AG09319 (cell line): ENCODE data around the gene CHCT1.
"Not testable (repeated sequence)": the region's sequence is repeated elsewhere in the genome, so short reads cannot be mapped to it uniquely, and the experiment has no call there.

Experiments
- DNase-seq: peaks from one replicate; pipeline ENCODE4 v3.0.0-alpha.2; 2010; ENCODE audit warnings: low read depth; ENCODE audit errors: extremely low read depth
- TF ChIP-seq, protein P1 (sequence below): IDR thresholded peaks from 2 replicates; pipeline ENCODE4 v1.5.1; 2011; ENCODE audit warnings: low read depth, mild to moderate bottlenecking, inconsistent platforms, low read length, moderate library complexity

The CHCT1 gene

DNA sequence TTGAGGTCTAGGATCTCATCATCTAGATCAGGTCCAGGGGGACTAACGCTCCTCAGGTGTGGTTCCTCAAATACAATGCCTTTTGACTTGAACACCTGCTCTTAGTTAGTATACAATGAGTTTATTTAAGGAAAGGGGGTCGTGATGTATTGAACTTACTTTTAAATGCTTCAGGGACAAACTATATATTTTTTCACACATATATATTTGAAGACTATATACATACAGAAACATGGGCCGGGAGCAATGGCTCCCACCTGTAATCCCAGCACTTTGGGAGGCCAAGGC, 18.8 kb upstream of the CHCT1 start:
- no peak for DNase-seq
- TF ChIP-seq, protein P1, sequence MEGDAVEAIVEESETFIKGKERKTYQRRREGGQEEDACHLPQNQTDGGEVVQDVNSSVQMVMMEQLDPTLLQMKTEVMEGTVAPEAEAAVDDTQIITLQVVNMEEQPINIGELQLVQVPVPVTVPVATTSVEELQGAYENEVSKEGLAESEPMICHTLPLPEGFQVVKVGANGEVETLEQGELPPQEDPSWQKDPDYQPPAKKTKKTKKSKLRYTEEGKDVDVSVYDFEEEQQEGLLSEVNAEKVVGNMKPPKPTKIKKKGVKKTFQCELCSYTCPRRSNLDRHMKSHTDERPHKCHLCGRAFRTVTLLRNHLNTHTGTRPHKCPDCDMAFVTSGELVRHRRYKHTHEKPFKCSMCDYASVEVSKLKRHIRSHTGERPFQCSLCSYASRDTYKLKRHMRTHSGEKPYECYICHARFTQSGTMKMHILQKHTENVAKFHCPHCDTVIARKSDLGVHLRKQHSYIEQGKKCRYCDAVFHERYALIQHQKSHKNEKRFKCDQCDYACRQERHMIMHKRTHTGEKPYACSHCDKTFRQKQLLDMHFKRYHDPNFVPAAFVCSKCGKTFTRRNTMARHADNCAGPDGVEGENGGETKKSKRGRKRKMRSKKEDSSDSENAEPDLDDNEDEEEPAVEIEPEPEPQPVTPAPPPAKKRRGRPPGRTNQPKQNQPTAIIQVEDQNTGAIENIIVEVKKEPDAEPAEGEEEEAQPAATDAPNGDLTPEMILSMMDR, result no peak

DNA sequence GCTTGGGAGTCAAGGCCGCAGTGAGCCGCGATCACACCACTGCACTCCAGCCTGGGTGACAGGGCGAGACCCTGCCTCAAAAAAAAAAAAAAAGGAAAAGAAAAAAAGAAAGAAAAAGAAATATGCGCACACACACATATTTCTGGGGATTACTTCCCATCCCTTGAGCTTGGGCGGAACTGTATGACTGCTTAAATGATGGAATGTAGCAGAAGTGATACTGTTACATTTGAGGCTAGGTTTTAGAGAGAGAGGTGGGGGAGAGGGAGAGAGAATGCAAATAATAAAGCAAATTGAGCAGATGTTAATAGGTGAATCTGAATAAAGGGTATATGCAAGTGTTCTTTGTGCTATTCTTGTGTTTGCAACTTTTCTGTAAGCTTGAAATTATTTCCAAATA, 18.3 kb upstream of the CHCT1 start:
- DNase-seq, result no peak
- TF ChIP-seq, protein P1, result no peak

DNA sequence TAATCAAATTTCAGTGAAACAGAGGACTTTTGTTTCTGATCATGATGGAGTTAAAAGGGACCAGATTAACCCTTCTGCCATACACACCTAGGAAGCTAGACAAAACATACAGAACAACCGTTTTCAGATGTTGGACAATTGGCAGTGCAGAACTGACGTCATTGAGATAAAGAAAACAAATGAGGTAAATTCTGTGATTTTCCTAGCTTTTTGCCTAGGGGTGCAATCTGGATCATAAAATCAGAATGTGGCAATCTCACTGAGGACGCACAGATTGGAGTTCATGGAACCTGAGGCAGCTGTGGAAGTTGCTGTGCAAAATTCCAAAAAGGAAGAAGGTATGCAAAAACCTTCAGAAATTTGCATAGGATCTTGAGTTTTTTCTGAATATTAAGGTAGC, 15.4 kb upstream of the CHCT1 start:
- no peak for DNase-seq
- TF ChIP-seq, protein P1, result no peak

DNA sequence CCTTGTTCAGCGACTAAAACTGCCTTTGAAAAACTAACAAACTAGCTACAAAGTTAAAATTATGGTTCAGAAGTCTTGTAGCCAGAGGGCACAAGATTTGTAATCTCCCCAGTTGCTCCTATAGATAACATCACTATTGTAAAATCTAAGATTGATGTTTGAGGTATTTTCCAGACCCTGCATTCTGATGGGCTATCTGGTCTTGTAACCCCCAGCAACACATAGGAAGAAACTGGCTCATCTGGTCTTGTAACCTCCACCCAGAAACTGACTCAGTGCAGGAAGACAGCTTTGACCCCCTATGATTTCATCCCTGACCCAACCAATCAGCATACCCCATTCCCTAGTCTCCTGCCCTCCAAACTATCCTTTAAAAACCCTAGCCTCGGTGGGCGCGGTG, 12.3 kb upstream of the CHCT1 start:
- TF ChIP-seq, protein P1, result no peak
- DNase-seq, result no peak

DNA sequence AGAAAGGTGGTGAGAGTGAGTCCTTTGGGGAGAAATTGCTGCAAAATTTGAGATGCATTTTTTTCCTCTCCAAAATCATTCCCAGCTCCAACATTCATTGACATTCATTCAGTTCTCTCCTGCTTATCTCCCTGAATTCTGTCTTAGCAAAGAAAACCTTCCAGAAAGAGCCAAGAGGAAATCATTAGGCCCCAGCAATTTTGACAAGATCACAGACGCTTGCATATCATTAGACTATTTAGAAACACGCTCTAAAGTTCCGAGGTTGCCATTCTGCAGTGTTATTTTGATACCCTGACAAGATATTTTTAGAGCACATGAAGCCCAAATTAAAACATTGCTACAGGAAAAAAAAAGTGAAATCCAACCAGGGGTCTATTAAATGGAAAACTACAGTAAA, 9.6 kb upstream of the CHCT1 start:
- DNase-seq, result no peak
- TF ChIP-seq, protein P1, result no peak

DNA sequence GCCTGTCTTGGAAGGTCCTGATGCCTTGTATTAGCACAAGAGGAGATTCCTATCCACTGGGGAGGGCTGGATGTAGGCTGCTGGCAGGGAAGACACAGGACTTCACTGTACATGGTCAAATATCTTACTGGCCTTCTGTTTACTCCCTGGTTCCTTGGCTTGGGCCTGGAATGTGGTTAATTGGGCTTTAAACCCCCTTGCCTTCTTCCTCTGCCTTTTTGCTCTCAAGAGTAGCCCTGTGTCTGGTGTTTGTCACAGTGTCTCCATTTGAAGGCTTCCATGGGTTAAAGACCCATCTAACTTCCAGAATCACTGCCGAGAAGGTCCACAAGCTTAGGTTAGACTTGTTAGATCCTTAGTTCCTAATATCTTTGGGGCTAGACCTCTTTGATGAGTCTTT, 7.1 kb upstream of the CHCT1 start:
- no peak for DNase-seq
- TF ChIP-seq, protein P1, result no peak

DNA sequence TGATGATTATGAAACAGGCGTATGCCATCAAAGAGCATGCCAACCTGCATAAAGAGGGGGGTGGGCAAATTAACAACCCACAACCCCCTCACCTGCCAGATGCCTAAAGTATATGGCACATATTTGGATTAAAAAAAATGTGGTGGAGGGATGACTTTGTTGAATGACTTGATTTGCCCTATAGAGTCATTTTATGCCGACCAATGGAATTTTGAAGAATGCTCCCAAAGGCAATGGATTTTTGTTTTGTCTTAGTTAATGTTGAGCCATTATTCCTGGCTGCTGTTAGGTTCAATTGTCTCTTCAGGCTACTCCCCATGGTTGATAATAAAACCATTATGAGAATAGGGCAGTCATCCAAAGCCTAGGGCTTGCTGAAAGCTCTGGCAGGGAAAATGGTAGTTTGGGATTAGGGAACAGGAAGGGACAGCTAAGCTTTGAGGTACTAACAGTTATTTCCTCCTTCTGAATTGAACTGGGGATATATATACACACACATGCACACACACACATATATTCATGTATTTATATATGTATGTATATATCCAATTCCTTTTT, 5.8 kb upstream of the CHCT1 start:
- DNase-seq, result no peak
- TF ChIP-seq, protein P1, result no peak

DNA sequence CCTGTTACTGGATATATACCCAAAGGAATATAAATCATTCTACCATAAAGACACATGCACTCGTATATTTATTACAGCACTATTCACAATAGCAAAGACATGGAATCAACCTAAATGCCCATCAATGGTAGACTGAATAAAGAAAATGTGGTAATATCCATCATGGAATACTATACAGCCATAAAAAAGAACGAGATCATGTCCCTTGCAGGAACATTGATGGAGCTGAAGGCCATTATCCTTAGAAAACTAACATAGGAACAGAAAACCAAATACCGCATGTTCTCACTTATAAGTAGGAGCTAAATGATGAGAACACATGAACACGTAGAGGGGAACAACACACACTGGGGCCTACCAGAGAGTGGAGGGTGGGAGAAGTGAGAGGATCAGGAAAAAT, 3.3 kb upstream of the CHCT1 start:
- DNase-seq, result not testable (repeated sequence)

DNA sequence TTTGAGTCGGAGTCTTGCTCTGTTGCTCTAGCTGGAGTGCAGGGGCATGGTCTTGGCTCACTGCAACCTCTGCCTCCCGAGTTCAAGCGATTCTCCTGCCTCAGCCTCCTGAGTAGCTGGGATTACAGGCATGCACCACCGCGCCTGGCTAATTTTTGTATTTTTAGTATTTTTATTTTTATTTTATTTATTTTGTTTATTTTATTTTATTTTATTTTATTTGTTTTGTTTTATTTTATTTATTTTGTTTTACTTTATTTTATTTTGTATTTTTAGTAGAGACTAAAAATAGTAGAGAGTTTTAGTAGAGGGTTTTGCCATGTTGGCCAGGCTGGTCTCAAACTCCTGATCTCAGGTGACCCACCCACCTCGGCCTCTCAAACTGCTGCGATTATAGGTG, 2.4 kb upstream of the CHCT1 start:
- not testable (repeated sequence) for DNase-seq
